Hepatocyte (in vitro differentiated cells): ENCODE data around the gene CACTIN. TPM values are rescaled to one million over a fixed set of nuclear protein-coding genes. Genes with fewer than 3 reads are reported as not detected.
A peak's percentile ranks its signal among the peaks of the same experiment; 100 is the strongest.
"Not testable (repeated sequence)": the region's sequence is repeated elsewhere in the genome, so short reads cannot be mapped to it uniquely, and the experiment has no call there.

ENCODE experiments used
- DNase-seq: peaks from one replicate; pipeline ENCODE4 v3.0.0-alpha.2; 2016; ENCODE audit warnings: low spot score
- H2AFZ ChIP-seq: fragments of 200-600 bp; sonication (generic); 2 replicates; pipeline ENCODE4 v1.6.0; 2016; ENCODE audit warnings: antibody characterized with exemption, mild to moderate bottlenecking
- H3K27ac ChIP-seq: fragments of 200-600 bp; sonication (generic); 2 replicates; pipeline ENCODE4 v1.5.1; 2016; ENCODE audit warnings: mild to moderate bottlenecking
- H3K27me3 ChIP-seq: fragments of 200-600 bp; sonication (generic); 2 replicates; pipeline ENCODE4 v1.6.1; 2016
- H3K36me3 ChIP-seq: fragments of 200-600 bp; sonication (generic); replicated peaks from 2 replicates; pipeline ENCODE4 v1.5.1; 2016; ENCODE audit warnings: low read depth; ENCODE audit not compliant: insufficient read depth
- H3K4me1 ChIP-seq: fragments of 200-600 bp; sonication (generic); 2 replicates; pipeline ENCODE4 v1.5.1; 2016; ENCODE audit warnings: mild to moderate bottlenecking, moderate library complexity; ENCODE audit not compliant: insufficient read depth
- H3K4me2 ChIP-seq: fragments of 200-600 bp; sonication (generic); 2 replicates; pipeline ENCODE4 v1.6.0; 2016
- H3K4me3 ChIP-seq: fragments of 200-600 bp; sonication (generic); 2 replicates; pipeline ENCODE4 v1.5.1; 2016; ENCODE audit warnings: mild to moderate bottlenecking
- H3K79me2 ChIP-seq: fragments of 200-600 bp; sonication (generic); 2 replicates; pipeline ENCODE4 v1.6.0; 2017; ENCODE audit warnings: mild to moderate bottlenecking
- H3K9me2 ChIP-seq: fragments of 200-600 bp; sonication (generic); replicated peaks from 2 replicates; pipeline ENCODE4 v1.6.0; 2017; ENCODE audit warnings: mild to moderate bottlenecking; ENCODE audit not compliant: insufficient read depth
- H3K9me3 ChIP-seq: fragments of 200-600 bp; sonication (generic); 2 replicates; pipeline ENCODE4 v1.5.1; 2016; ENCODE audit warnings: low read depth, mild to moderate bottlenecking
- H4K20me1 ChIP-seq: fragments of 200-600 bp; sonication (generic); 2 replicates; pipeline ENCODE4 v1.6.0; 2016; ENCODE audit warnings: mild to moderate bottlenecking; ENCODE audit not compliant: insufficient read depth, poor library complexity, severe bottlenecking
- EZH2 ChIP-seq: fragments of 200-600 bp; sonication (generic); IDR thresholded peaks from 2 replicates; pipeline ENCODE4 v1.6.1; 2016; ENCODE audit warnings: antibody characterized with exemption, mild to moderate bottlenecking, borderline replicate concordance
- EZH2phosphoT487 ChIP-seq: fragments of 200-600 bp; sonication (generic); IDR thresholded peaks from one replicate; pipeline ENCODE4 v1.6.1; 2018; ENCODE audit warnings: antibody characterized with exemption, mild to moderate bottlenecking, low read depth, moderate library complexity; ENCODE audit not compliant: unreplicated experiment, severe bottlenecking
- WGBS: methylation state at CpG from one replicate; pipeline ENCODE4 v1.1.6; 2016; ENCODE audit warnings: low lambda C conversion rate; ENCODE audit errors: missing lambda C conversion rate; 5-methylcytosine and 5-hydroxymethylcytosine counted together
- polyA plus RNA-seq: library from polyadenylated mRNA; unstranded; fragments of >200 nt; fragmentation: Nextera tagmentation; extraction: Ambion mirVana; gene quantifications from 2 replicates; pipeline ENCODE4 v1.2.1, GENCODE V29; 2016
- total RNA-seq: library from RNA; depleted of rRNA; stranded (reverse); fragments of >200 nt; gene quantifications from 2 replicates; pipeline ENCODE4 v1.2.3, GENCODE V29; 2014
- TF ChIP-seq, protein P1 (sequence below): fragments of 200-600 bp; sonication (generic); IDR thresholded peaks from 2 replicates; pipeline ENCODE4 v1.5.1; 2016; ENCODE audit warnings: antibody characterized with exemption, mild to moderate bottlenecking; ENCODE audit not compliant: poor library complexity

CACTIN gene
- total and polyA plus RNA-seq, 2 experiments from 2014 or later = 15.7 to 18.3 TPM

DNA sequence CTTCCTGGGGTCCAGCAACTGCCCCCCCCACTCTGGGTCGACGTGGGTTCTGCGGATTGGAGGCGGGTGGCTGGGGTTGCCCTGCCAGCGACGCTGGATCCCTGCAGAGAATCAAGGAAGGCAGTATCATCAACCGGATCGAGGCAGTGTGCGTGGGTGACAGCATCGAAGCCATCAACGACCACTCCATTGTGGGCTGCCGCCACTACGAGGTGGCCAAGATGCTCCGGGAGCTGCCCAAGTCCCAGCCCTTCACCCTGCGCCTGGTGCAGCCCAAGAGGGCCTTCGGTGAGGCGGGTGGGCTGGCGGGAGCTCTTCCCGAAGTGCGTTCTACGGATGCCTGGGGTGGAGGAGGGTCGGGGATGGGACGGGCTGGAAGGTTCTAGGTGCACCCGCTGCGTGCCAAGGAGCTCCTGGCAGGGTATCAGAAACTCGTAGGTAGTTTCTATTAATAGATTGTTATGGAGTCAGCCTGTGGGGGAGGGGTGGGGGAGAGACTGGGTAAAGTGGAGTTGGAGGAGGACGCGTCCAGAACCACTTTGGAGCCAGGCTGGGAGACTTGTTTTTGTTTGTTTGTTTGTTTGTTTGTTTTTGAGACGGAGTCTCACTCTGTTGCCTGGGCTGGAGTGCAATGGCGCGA lies 39.8 kb downstream of the CACTIN start:
- no peaks in the 10 kb centered on the region for H3K36me3 ChIP-seq
- TF ChIP-seq, protein P1, sequence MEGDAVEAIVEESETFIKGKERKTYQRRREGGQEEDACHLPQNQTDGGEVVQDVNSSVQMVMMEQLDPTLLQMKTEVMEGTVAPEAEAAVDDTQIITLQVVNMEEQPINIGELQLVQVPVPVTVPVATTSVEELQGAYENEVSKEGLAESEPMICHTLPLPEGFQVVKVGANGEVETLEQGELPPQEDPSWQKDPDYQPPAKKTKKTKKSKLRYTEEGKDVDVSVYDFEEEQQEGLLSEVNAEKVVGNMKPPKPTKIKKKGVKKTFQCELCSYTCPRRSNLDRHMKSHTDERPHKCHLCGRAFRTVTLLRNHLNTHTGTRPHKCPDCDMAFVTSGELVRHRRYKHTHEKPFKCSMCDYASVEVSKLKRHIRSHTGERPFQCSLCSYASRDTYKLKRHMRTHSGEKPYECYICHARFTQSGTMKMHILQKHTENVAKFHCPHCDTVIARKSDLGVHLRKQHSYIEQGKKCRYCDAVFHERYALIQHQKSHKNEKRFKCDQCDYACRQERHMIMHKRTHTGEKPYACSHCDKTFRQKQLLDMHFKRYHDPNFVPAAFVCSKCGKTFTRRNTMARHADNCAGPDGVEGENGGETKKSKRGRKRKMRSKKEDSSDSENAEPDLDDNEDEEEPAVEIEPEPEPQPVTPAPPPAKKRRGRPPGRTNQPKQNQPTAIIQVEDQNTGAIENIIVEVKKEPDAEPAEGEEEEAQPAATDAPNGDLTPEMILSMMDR = no peak
- TF ChIP-seq EZH2phosphoT487 (no peak), EZH2 (no peak)
- no peak overlapping the region for H3K4me3 ChIP-seq
- WGBS = 71% methylated on average over 30 of the region's 31 CpGs
- H3K4me1 ChIP-seq = no peaks in the 10 kb centered on the region
- no peaks in the 10 kb centered on the region for H3K9me2 ChIP-seq
- peaks cover 36% of the 10 kb centered on the region for H3K27me3 ChIP-seq
- H4K20me1 ChIP-seq = no peaks in the 10 kb centered on the region
- H3K27ac ChIP-seq = no peak overlapping the region
- H3K9me3 ChIP-seq = no peaks in the 10 kb centered on the region
- H3K4me2 ChIP-seq = no peak overlapping the region
- H2AFZ ChIP-seq = no peak overlapping the region
- no peaks in the 10 kb centered on the region for H3K79me2 ChIP-seq
- DNase-seq = no peak

DNA sequence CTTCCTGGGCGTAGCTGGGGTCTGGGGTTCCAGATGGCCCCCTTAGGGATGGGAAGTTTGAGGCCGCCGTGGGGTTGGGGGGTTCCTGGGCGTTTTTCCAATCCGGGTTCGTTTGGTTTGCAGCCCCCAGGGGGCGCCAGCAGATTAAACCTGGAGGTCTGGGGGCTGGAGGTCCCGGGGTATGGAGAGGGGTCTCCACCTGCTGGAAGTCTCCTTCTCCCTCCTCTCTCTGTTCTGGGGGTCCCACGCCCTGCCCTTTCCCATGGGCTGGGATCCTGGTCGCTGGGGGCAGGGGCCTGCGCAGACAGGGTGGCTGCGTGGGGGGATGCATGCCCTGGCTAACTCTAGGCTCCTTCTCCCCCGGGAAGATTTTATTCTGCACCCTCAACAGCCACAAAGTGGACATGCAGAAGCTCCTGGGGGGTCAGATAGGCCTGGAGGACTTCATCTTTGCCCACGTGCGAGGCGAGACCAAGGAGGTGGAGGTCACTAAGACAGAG lies 40.4 kb downstream of the CACTIN start:
- H3K9me2 ChIP-seq = no peaks in the 10 kb centered on the region
- no peaks in the 10 kb centered on the region for H3K4me1 ChIP-seq
- H3K27me3 ChIP-seq = peaks cover 36% of the 10 kb centered on the region
- TF ChIP-seq EZH2 (no peak), EZH2phosphoT487 (no peak)
- TF ChIP-seq, protein P1 = peak; percentile 40
- H2AFZ ChIP-seq = no peak overlapping the region
- no peaks in the 10 kb centered on the region for H4K20me1 ChIP-seq
- 26% methylated on average over 15 of the region's 16 CpGs for WGBS
- H3K4me2 ChIP-seq = peak overlapping the region; percentile 64
- DNase-seq = no peak
- no peak overlapping the region for H3K27ac ChIP-seq
- H3K4me3 ChIP-seq = no peak overlapping the region
- no peaks in the 10 kb centered on the region for H3K9me3 ChIP-seq
- no peaks in the 10 kb centered on the region for H3K36me3 ChIP-seq
- no peaks in the 10 kb centered on the region for H3K79me2 ChIP-seq

DNA sequence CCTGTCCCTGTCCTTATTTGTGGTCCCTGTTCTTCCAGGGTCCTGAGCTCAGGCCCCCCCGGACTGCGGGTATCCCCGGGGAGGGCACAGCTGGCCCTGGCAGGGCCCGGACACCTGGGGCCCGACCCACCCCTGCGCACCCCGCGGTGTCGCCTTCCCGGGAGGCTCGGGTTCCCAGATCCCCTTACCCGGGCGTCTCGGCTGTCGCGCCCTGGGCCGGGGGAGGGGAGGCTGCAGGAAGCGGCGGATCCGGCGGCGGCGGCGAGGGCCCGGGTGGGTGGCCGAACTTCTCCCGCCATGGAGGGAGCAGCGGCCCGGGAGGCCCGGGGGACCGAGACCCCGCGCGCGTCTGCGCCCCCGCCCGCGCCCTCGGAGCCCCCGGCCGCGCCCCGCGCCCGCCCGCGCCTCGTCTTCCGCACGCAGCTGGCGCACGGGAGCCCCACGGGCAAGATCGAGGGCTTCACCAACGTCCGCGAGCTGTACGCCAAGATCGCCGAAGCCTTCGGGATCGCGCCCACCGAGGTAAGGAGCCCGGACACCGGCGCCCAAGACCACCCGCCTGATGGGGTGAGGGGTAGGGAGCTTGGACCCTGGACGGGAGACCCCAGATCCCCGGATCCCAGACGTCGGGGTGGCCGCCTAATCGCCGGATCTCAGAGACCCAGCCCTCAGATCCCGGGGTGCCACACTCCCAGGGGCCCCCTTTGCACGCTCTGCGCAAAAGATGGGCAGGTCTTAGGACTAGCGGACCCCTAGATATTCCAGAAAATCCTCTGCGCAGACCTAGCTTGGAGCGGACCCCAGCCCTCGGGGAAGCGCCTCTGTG lies 41.1 kb downstream of the CACTIN start, which contains the start of gene GIPC3:
TSS of gene GIPC3 (plus strand) at position 178 of the 826 bp plus-strand sequence. CDS start at position 298, 120 bp downstream.
- H3K36me3 ChIP-seq = no peaks in the 10 kb centered on the region
- no peak for DNase-seq
- no peaks in the 10 kb centered on the region for H4K20me1 ChIP-seq
- no peaks in the 10 kb centered on the region for H3K9me3 ChIP-seq
- H3K4me1 ChIP-seq = no peaks in the 10 kb centered on the region
- H3K79me2 ChIP-seq = no peaks in the 10 kb centered on the region
- H3K4me3 ChIP-seq = no peak within 1 kb of the TSS
- TF ChIP-seq, protein P1 = no peak
- TF ChIP-seq EZH2 (peak; percentile 84), EZH2phosphoT487 (no peak)
- no peak within 1 kb of the TSS for H3K27ac ChIP-seq
- peak within 1 kb of the TSS; percentile 64 for H3K4me2 ChIP-seq
- H3K9me2 ChIP-seq = no peaks in the 10 kb centered on the region
- WGBS = 19% methylated on average over 40 of the region's 84 CpGs
- H3K27me3 ChIP-seq = peaks cover 36% of the 10 kb centered on the region
- H2AFZ ChIP-seq = no peak within 1 kb of the TSS

DNA sequence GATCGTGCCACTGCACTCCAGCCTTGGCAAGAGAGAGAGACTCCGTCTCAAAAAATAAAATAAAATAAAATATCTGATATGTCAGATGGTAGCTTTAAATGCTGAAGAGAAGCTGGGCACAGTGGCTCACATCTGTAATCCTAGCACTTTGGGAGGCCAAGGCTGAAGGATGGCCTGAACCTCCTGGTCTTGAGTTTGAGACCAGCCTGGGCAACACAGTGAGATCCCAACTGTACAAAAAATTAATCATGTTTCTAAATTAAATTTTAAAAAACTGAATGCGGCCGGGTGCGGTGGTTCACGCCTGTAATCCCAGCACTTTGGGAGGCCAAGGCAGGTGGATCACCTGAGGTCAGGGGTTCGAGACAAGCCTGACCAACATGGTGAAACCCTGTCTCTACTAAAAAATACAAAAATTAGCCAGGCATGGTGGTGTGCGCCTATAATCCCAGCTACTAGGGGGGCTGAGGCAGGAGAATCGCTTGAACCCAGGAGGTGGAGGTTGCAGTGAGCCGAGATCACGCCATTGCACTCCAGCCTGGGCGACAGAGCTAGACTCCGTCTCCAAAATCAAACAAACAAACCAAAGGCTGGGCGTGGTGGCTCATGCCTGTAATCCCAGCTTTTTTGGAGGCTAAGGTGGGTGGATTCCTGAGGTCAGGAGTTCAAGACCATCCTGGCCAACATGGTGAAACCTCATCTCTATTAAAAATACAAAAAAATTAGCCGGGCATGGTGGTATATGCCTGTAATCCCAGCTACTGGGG lies 42.4 kb downstream of the CACTIN start:
- H3K9me3 ChIP-seq, H4K20me1 ChIP-seq, H3K4me2 ChIP-seq, H3K36me3 ChIP-seq, H2AFZ ChIP-seq, H3K4me3 ChIP-seq, H3K9me2 ChIP-seq, H3K27ac ChIP-seq, H3K4me1 ChIP-seq, H3K79me2 ChIP-seq, DNase-seq: not testable (repeated sequence)
- peaks cover 36% of the 10 kb centered on the region for H3K27me3 ChIP-seq
- 88% methylated on average over 15 of the region's 15 CpGs for WGBS

DNA sequence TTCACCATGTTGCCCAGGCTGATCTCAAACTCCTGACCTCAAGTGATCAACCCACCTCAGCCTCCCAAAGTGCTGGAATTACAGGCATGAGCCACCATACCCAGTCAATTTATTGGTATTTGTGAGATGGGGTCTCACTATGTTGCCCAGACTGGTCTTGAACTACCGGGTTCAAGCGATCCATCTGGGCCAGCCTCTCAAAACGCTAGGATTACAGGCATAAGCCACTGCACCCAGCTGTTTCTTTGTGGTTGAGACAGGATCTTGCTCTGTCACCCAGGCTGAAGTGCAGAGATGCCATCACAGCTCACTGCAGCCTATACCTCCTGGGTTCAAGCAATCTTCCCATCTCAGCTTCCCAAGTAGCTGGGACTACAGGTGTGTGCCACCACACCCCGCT lies 44.8 kb downstream of the CACTIN start:
- H3K4me3 ChIP-seq, H3K79me2 ChIP-seq, DNase-seq, H3K9me2 ChIP-seq, H4K20me1 ChIP-seq, H3K27ac ChIP-seq, H3K4me2 ChIP-seq, H3K36me3 ChIP-seq, H3K4me1 ChIP-seq, H3K9me3 ChIP-seq, H2AFZ ChIP-seq: not testable (repeated sequence)
- WGBS = 81% methylated on average over 4 of the region's 4 CpGs
- H3K27me3 ChIP-seq = peaks cover 33% of the 10 kb centered on the region
